Activated naive CD4-positive, alpha-beta T cell treated with anti-CD3 and anti-CD28 coated beads for 36 hours (primary cell): ENCODE data around the gene KDM4C. TPM values are rescaled to one million over a fixed set of nuclear protein-coding genes. Genes with fewer than 3 reads are reported as not detected.
"Not testable (repeated sequence)": the region's sequence is repeated elsewhere in the genome, so short reads cannot be mapped to it uniquely, and the experiment has no call there.

Experiments used
- CTCF ChIA-PET: fragments of 350-600 bp; sonication (Branson Sonifier 250); formaldehyde crosslinking; loops from one replicate; lab custom pipeline; 2021; ENCODE audit warnings: antibody characterized with exemption; lab: Charles Lee
- DNase-seq: peaks from one replicate; pipeline ENCODE4 v3.0.0-alpha.2; 2020
- H3K27ac Mint-ChIP-seq: one replicate; pipeline ENCODE4 v1.8.0; 2021; ENCODE audit warnings: mild to moderate bottlenecking, mixed read lengths
- H3K27me3 Mint-ChIP-seq: one replicate; pipeline ENCODE4 v1.8.0; 2021; ENCODE audit warnings: low read depth, mixed read lengths
- H3K36me3 Mint-ChIP-seq: one replicate; pipeline ENCODE4 v1.8.0; 2021; ENCODE audit warnings: low read depth, mixed read lengths
- H3K4me1 Mint-ChIP-seq: one replicate; pipeline ENCODE4 v1.8.0; 2021; ENCODE audit warnings: low read depth, mixed read lengths
- H3K4me3 Mint-ChIP-seq: one replicate; pipeline ENCODE4 v1.8.0; 2021; ENCODE audit warnings: mild to moderate bottlenecking, moderate library complexity, mixed read lengths
- H3K9me3 Mint-ChIP-seq: one replicate; pipeline ENCODE4 v1.8.0; 2021; ENCODE audit warnings: mixed read lengths
- intact Hi-C: fragments of 100-400 bp; cut with micrococcal nuclease; formaldehyde crosslinking; loops from one replicate; pipeline ENCODE4 v1.15.1; 2023
- total RNA-seq, 2 experiments: library from RNA; stranded (reverse); gene quantifications; one replicate each; pipeline ENCODE4 v1.2.3, GENCODE V29; 2021

Gene KDM4C
- total RNA-seq, 2 experiments from 2014 or later = 27.4 to 28.9 TPM

- peaks cover 3% of the 10 kb centered on the region for H3K36me3 Mint-ChIP-seq
- intact Hi-C loops = no loop called here
- H3K27me3 Mint-ChIP-seq = no peaks in the 10 kb centered on the region
- H3K4me1 Mint-ChIP-seq = peaks cover 52% of the 10 kb centered on the region
- no peak for DNase-seq
- H3K4me3 Mint-ChIP-seq = no peak overlapping the region
- CTCF ChIA-PET = no interaction called here
- H3K27ac Mint-ChIP-seq = no peak overlapping the region
- no peaks in the 10 kb centered on the region for H3K9me3 Mint-ChIP-seq
Measured at GRCh38 chr9:6787793-6788161, 30.0 kb downstream of the KDM4C start.

- intact Hi-C loops = no loop called here
- H3K9me3 Mint-ChIP-seq = no peaks in the 10 kb centered on the region
- CTCF ChIA-PET = no interaction called here
- peaks cover 46% of the 10 kb centered on the region for H3K4me1 Mint-ChIP-seq
- H3K4me3 Mint-ChIP-seq = no peak overlapping the region
- DNase-seq = no peak
- peaks cover 8% of the 10 kb centered on the region for H3K36me3 Mint-ChIP-seq
- no peaks in the 10 kb centered on the region for H3K27me3 Mint-ChIP-seq
- no peak overlapping the region for H3K27ac Mint-ChIP-seq
Measured at GRCh38 chr9:6788162-6789016, 30.6 kb downstream of the KDM4C start.

GRCh38 chr9:6789017-6789338, 31.2 kb downstream of the KDM4C start:
- Mint-ChIP-seq H3K4me1 (peaks cover 40% of the 10 kb centered on the region), H3K36me3 (peaks cover 10% of the 10 kb centered on the region)
- H3K27me3 Mint-ChIP-seq, intact Hi-C loops, DNase-seq, H3K27ac Mint-ChIP-seq, H3K4me3 Mint-ChIP-seq, H3K9me3 Mint-ChIP-seq: not testable (repeated sequence)
- CTCF ChIA-PET = interaction anchor here (0.7 kb wide), 1 partner anchor 377 kb away, joined by 5 read pairs; no protein-coding TSS in a partner anchor

DNA sequence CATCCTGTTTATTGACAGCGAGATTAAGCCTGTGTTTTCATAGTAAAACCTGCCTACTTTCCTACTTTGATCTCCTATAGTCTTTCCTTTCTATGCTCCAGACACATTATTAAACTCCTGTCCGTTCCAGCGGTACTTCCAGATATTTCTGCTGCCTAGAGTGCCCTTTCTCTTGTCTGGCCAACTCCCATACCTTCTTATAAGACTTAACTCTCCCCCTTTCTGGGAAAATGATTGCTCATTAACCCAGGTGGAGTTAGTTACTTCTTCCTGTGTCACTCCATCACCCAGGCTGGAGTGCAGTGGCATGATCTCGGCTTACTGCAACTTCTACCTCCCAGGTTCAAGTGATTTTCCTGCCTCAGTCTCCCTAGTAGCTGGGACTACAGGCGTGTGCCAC, 33.1 kb downstream of the KDM4C start:
- Mint-ChIP-seq H3K9me3 (no peaks in the 10 kb centered on the region), H3K4me3 (no peak overlapping the region), H3K27me3 (no peaks in the 10 kb centered on the region), H3K4me1 (peaks cover 24% of the 10 kb centered on the region), H3K27ac (no peak overlapping the region), H3K36me3 (peaks cover 19% of the 10 kb centered on the region)
- CTCF ChIA-PET = no interaction called here
- intact Hi-C loops = no loop called here
- no peak for DNase-seq

DNA sequence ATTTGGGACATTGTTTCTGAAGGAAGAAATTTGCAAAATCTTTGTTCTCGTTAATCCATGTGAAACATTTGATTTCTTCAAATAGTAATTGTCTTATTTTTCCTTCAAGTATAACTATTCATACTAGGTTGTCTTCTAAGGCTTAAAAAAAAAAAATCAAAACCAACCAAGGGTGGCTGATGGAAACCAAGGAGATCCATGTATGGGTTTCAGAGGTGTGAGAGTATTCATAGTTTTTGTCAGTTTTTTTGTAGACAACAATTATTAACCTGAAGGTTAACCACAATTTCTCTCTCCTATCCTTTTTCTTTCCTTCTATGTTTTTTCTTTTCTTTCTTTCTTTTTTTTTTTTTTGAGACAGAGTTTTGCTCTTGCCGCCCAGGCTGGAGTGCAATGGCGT, 35.4 kb downstream of the KDM4C start:
- no peak overlapping the region for H3K27ac Mint-ChIP-seq
- DNase-seq = no peak
- H3K4me1 Mint-ChIP-seq = peaks cover 10% of the 10 kb centered on the region
- H3K36me3 Mint-ChIP-seq = peaks cover 34% of the 10 kb centered on the region
- H3K27me3 Mint-ChIP-seq = no peaks in the 10 kb centered on the region
- CTCF ChIA-PET = no interaction called here
- intact Hi-C loops = no loop called here
- H3K4me3 Mint-ChIP-seq = no peak overlapping the region
- H3K9me3 Mint-ChIP-seq = peaks cover 1% of the 10 kb centered on the region

- DNase-seq = no peak
- CTCF ChIA-PET = interaction anchor here (0.7 kb wide), 1 partner anchor 175 kb away, joined by 7 read pairs; no protein-coding TSS in a partner anchor
- intact Hi-C loops = no loop called here
- Mint-ChIP-seq H3K27me3 (no peaks in the 10 kb centered on the region), H3K27ac (no peak overlapping the region), H3K4me1 (peaks cover 4% of the 10 kb centered on the region), H3K36me3 (peaks cover 37% of the 10 kb centered on the region), H3K9me3 (peaks cover 4% of the 10 kb centered on the region), H3K4me3 (no peak overlapping the region)
Measured at GRCh38 chr9:6794936-6795335, 37.2 kb downstream of the KDM4C start.

- intact Hi-C loops = no loop called here
- Mint-ChIP-seq H3K27me3 (no peaks in the 10 kb centered on the region), H3K27ac (no peak overlapping the region), H3K4me3 (no peak overlapping the region), H3K36me3 (peaks cover 23% of the 10 kb centered on the region), H3K4me1 (no peaks in the 10 kb centered on the region), H3K9me3 (peaks cover 4% of the 10 kb centered on the region)
- CTCF ChIA-PET = no interaction called here
- no peak for DNase-seq
Measured at GRCh38 chr9:6802926-6803325, 45.2 kb downstream of the KDM4C start.

- no peak overlapping the region for H3K4me3 Mint-ChIP-seq
- CTCF ChIA-PET = no interaction called here
Measured at GRCh38 chr9:6805532-6805931, 47.8 kb downstream of the KDM4C start.

GRCh38 chr9:6806318-6806717, 48.5 kb downstream of the KDM4C start:
- H3K27ac Mint-ChIP-seq, DNase-seq, H3K9me3 Mint-ChIP-seq, H3K4me1 Mint-ChIP-seq, intact Hi-C loops, H3K27me3 Mint-ChIP-seq, CTCF ChIA-PET, H3K4me3 Mint-ChIP-seq: not testable (repeated sequence)
- H3K36me3 Mint-ChIP-seq = peaks cover 22% of the 10 kb centered on the region

More at GRCh38 chr9:6805532-6805931, 47.8 kb downstream of the KDM4C start:
- Mint-ChIP-seq H3K27me3 (no peaks in the 10 kb centered on the region), H3K27ac (no peak overlapping the region), H3K9me3 (no peaks in the 10 kb centered on the region), H3K36me3 (peaks cover 22% of the 10 kb centered on the region), H3K4me1 (no peaks in the 10 kb centered on the region)
- no peak for DNase-seq
- intact Hi-C loops = no loop called here

DNA sequence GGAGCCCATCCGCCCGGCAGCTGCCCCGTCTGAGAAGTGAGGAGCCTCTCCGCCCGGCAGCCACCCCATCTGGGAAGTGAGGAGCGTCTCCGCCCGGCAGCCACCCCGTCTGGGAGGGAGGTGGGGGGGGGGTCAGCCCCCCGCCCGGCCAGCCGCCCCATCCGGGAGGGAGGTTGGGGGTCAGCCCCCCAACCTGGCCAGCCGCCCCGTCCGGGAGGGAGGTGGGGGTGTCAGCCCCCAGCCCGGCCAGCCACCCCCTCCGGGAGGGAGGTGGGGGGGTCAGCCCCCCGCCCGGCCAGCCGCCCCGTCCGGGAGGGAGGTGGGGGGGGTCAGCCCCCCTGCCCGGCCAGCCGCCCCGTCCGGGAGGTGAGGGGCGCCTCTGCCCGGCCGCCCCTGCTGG, 49.9 kb downstream of the KDM4C start:
- H3K4me1 Mint-ChIP-seq, intact Hi-C loops, H3K9me3 Mint-ChIP-seq, DNase-seq, H3K27ac Mint-ChIP-seq, H3K4me3 Mint-ChIP-seq, H3K27me3 Mint-ChIP-seq, CTCF ChIA-PET: not testable (repeated sequence)
- peaks cover 24% of the 10 kb centered on the region for H3K36me3 Mint-ChIP-seq

DNA sequence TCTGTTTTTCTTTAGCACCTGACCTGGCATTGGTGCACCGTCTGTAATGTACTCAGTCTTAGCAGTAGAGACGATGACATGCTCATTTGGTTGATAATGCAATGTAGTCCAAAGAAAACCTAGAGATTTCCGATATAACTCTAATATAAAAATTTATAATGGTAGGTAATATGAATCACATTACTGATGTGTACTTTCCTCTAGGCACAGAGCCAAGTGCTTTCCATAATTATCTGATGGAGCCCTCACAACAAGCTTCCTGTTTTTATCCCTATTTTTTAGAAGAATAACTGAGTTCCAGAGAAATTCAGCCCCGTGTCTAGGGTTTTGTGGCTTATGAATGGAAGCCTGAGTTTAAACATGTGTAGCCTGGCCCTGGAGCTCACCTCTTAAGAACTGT, 53.7 kb downstream of the KDM4C start:
- Mint-ChIP-seq H3K36me3 (peaks cover 10% of the 10 kb centered on the region), H3K9me3 (no peaks in the 10 kb centered on the region), H3K27me3 (no peaks in the 10 kb centered on the region), H3K27ac (no peak overlapping the region), H3K4me3 (no peak overlapping the region), H3K4me1 (peaks cover 5% of the 10 kb centered on the region)
- intact Hi-C loops = no loop called here
- DNase-seq = no peak
- CTCF ChIA-PET = no interaction called here

DNA sequence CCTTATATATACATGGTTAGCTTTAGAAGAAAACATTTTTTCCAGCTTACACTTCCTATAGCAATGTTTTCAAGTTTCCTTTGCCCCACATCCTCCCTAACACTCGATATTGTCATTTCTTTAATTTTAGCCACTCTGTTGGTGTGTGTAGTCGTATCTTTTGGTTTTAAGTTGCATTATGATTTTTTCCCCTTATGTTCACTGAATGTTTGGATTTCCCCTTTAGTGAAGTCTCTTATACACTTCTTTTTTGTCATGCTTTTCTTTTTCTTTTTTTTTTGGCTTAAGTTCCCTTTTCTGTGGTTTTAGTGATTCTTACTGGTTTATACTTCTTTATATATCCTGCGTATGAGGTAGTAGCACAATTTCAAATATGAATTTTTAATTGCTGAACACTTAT, 58.8 kb downstream of the KDM4C start:
- CTCF ChIA-PET = interaction anchor here (2.7 kb wide), 1 partner anchor 11 kb away, joined by 17 read pairs; no protein-coding TSS in a partner anchor
- peaks cover 14% of the 10 kb centered on the region for H3K36me3 Mint-ChIP-seq
- intact Hi-C loops = no loop called here

GRCh38 chr9:6818292-6818922, 60.6 kb downstream of the KDM4C start:
- Mint-ChIP-seq H3K4me3 (no peak overlapping the region), H3K36me3 (peaks cover 13% of the 10 kb centered on the region), H3K27me3 (no peaks in the 10 kb centered on the region), H3K4me1 (peaks cover 11% of the 10 kb centered on the region), H3K27ac (no peak overlapping the region), H3K9me3 (peaks cover 2% of the 10 kb centered on the region)
- intact Hi-C loops = no loop called here
- CTCF ChIA-PET = interaction anchor here (0.9 to 2.7 kb wide), 3 partner anchors 9 to 21 kb away, joined by 3 to 17 read pairs (median 3); no protein-coding TSS in a partner anchor
- DNase-seq = no peak

More for the DNA sequence above, 58.8 kb downstream of the KDM4C start:
- no peak overlapping the region for H3K27ac Mint-ChIP-seq
- H3K4me3 Mint-ChIP-seq = no peak overlapping the region
- peaks cover 2% of the 10 kb centered on the region for H3K9me3 Mint-ChIP-seq
- no peaks in the 10 kb centered on the region for H3K27me3 Mint-ChIP-seq
- DNase-seq = no peak
- peaks cover 11% of the 10 kb centered on the region for H3K4me1 Mint-ChIP-seq
